ENCODE measurements around the gene RGS16. TPM values are rescaled to one million over a fixed set of nuclear protein-coding genes. Genes with fewer than 3 reads are reported as not detected.
A peak's percentile ranks its signal among the peaks of the same experiment; 100 is the strongest.

RGS16 gene
- total RNA-seq, 4 donors from 2014 or later = 0.41 to 0.98 (median 0.52) TPM; not detected in 1

- peaks cover 10 to 12% of the 10 kb centered on the region in 2 donors for H3K4me1 ChIP-seq
- in situ Hi-C loops (cut with MboI; ENCODE audit: low sequenced_read_pairs in 4 of 4) = loop anchor here (5.0 to 25.0 kb wide), 4 partner anchors 185 to 512 kb away; partner anchors contain the start of gene NPL (in 2 of the 4)
- no peaks in the 10 kb centered on the region for H3K36me3 ChIP-seq
- no peaks in the 10 kb centered on the region for H3K9me3 ChIP-seq
- no peaks in the 10 kb centered on the region for H3K27me3 ChIP-seq
- H3K4me3 ChIP-seq = no peak overlapping the region
- intact Hi-C loops (cut with DNase I; ENCODE audit: low total_unique reads) = no loop called here
- TF ChIP-seq POLR2A (IDR thresholded peaks at IDR 0.05) = no peak
- TF ChIP-seq CTCF (IDR thresholded peaks at IDR 0.05 in 4 of 5, conservative IDR thresholded peaks at IDR 0.05 in 1 of 5) = no peak
- no peak for ATAC-seq
- DNase-seq = no peak
- H3K27ac ChIP-seq = no peak overlapping the region
These were observed 7.3 kb downstream of the RGS16 start for GRCh38 chr1:182596934-182597333.

GRCh38 chr1:182595641-182596240, 8.4 kb downstream of the RGS16 start:
- DNase-seq (peak; percentile 33 to 51), ATAC-seq (peak; percentile 58 to 78)
- no peaks in the 10 kb centered on the region for H3K36me3 ChIP-seq
- peaks cover 1 to 4% of the 10 kb centered on the region in 2 donors for H3K4me1 ChIP-seq
- in situ Hi-C loops (cut with MboI; ENCODE audit: low sequenced_read_pairs in 4 of 4) (loop anchor here (5.0 to 25.0 kb wide), 4 partner anchors 187 to 511 kb away; partner anchors contain the start of gene NPL (in 2 of the 4)), intact Hi-C loops (cut with DNase I; ENCODE audit: low total_unique reads) (no loop called here)
- no peak overlapping the region for H3K4me3 ChIP-seq
- no peaks in the 10 kb centered on the region for H3K27me3 ChIP-seq
- TF ChIP-seq CTCF (IDR thresholded peaks at IDR 0.05 in 4 of 5, conservative IDR thresholded peaks at IDR 0.05 in 1 of 5) = peak; percentile 47 to 80 (median 69)
- TF ChIP-seq POLR2A (IDR thresholded peaks at IDR 0.05) = no peak
- H3K9me3 ChIP-seq = no peaks in the 10 kb centered on the region
- H3K27ac ChIP-seq = no peak overlapping the region

- no peak overlapping the region for H3K27ac ChIP-seq
- no peak overlapping the region for H3K4me3 ChIP-seq
- no peaks in the 10 kb centered on the region for H3K9me3 ChIP-seq
- no peaks in the 10 kb centered on the region for H3K4me1 ChIP-seq
- no peak for TF ChIP-seq CTCF (IDR thresholded peaks at IDR 0.05 in 4 of 5, conservative IDR thresholded peaks at IDR 0.05 in 1 of 5)
- no peak for TF ChIP-seq POLR2A (IDR thresholded peaks at IDR 0.05)
- in situ Hi-C loops (cut with MboI; ENCODE audit: low sequenced_read_pairs in 4 of 4) = loop anchor here (10.0 to 25.0 kb wide), 2 partner anchors 503 to 505 kb away; no protein-coding TSS in a partner anchor
- DNase-seq (no peak), ATAC-seq (no peak)
- no peaks in the 10 kb centered on the region for H3K36me3 ChIP-seq
- no peaks in the 10 kb centered on the region for H3K27me3 ChIP-seq
- intact Hi-C loops (cut with DNase I; ENCODE audit: low total_unique reads) = no loop called here
These were observed 14.3 kb downstream of the RGS16 start for GRCh38 chr1:182589931-182590330.

GRCh38 chr1:182589520-182589919, 14.7 kb downstream of the RGS16 start:
- ATAC-seq (no peak), DNase-seq (no peak)
- Histone ChIP-seq H3K36me3 (no peaks in the 10 kb centered on the region), H3K27ac (peak overlapping the region in 3 of 4 donors; percentile 76 to 88 (median 84)), H3K27me3 (no peaks in the 10 kb centered on the region), H3K9me3 (no peaks in the 10 kb centered on the region), H3K4me3 (peak overlapping the region; percentile 65 to 77 (median 68)), H3K4me1 (no peaks in the 10 kb centered on the region)
- in situ Hi-C loops (cut with MboI; ENCODE audit: low sequenced_read_pairs in 4 of 4) = loop anchor here in 2 of 4 donors (10.0 to 25.0 kb wide), 2 partner anchors 502 to 505 kb away; no protein-coding TSS in a partner anchor
- intact Hi-C loops (cut with DNase I; ENCODE audit: low total_unique reads) = no loop called here
- TF ChIP-seq CTCF (IDR thresholded peaks at IDR 0.05 in 4 of 5, conservative IDR thresholded peaks at IDR 0.05 in 1 of 5) = no peak
- TF ChIP-seq POLR2A (IDR thresholded peaks at IDR 0.05) = no peak

Data from gastrocnemius medialis (tissue), 4 donors.